OCI-M1 (cell line): Measurements from ENCODE around the gene PTX3.

Experiments used
- DNase-seq: peaks from one replicate; lab custom pipeline; 2025; lab: John Stamatoyannopoulos, UW

Gene PTX3

DNA sequence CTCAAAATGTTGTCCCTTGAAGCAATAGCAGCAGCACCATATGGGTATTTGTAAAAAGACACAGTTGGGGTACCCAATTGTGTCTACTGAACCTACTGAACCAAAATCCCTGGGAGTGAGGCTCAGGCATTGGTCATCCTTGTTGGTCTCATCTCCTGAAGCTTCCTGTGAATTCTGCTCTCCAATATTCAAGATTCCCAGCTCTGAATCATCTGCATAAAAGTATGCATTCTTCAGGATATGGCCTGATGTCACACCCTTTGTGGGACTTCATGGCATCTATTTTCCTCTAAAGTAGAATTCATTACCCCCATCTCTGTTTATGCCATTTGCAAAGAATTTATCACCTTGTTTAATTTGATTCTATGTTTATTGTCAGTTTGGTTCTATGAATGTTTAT lies 13.3 kb upstream of the PTX3 start:
- no peak for DNase-seq

DNA sequence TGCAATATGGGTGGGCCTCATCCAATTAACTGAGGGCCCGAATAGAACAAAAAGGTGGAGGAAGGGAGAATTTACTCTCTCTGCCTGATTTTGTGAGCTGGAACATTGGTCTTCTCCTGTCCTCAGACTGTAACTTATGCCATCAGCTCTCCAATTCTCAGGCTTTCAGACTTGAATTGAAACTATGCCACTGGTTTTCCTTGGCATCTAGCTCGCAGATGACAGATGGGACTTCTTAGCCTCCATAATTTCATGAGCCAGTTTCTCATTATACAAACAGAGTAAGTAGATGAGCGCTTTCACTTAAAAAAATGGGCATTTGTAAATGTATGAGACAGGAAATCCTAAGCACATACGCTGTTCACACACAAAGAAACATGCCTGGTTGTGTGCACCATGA lies 8.7 kb upstream of the PTX3 start:
- DNase-seq = no peak

DNA sequence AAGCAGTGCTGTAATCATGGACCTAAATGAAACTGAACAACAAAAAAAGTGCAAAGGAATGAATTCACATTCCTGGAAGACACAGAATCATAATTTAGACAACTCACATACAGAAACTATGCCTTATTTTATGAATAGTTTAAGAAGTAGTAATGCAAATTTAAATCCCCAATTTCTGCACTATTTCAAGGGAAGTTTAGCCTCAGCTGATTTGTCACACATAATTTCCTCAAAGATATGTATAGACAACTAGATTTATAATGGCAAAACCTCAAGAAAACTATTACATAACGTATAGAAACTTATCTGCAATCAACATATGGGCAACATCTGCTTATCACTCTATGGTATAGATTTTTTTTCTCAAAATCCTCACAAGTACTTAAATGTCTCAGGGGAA lies 7.8 kb upstream of the PTX3 start:
- peak; percentile 66 for DNase-seq

DNA sequence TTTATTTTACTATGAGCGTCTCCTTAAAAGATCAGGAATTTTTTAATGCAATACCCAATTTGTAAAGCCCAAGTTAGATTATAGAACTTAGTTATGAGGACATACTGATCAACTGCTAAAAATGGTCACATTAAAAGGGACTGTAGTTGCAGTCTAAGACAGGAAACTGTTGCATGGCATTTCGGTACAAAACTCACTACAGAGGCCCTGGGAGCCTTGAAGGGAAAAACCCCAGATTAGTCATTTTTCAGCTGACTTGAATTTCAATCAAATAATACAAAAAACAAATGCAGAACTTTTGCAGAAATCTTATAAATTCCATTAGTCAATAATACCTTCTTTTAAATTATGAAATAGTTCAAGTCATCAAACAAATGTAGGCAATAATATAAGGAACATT lies 6.9 kb upstream of the PTX3 start:
- no peak for DNase-seq

DNA sequence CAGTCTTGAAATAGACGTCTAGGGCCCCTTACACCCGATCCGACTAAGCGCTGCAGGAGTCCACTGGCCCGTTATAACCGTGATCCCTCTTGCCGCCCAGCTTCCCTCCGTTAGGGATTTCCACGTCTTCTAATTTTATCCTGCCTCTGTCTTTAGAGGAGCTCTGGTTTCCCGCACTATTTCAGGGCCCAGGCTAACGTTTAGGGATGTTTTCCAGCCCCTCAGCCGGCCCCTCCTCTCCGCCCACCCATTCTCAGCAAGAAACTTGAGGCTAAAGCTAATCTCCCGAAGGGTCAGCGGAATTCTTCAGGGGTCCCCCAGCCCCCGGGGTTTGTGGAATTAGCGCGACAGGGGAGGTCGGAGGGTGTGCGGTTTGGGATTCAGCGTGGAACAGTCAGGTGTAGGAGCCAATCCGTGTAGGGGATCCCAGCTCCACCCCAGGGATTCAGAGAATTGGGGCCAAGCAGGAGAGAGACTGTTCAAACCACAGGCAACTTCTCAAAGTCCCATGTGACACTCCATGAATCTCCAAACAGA lies 1.6 kb downstream of the PTX3 start:
- DNase-seq = no peak

DNA sequence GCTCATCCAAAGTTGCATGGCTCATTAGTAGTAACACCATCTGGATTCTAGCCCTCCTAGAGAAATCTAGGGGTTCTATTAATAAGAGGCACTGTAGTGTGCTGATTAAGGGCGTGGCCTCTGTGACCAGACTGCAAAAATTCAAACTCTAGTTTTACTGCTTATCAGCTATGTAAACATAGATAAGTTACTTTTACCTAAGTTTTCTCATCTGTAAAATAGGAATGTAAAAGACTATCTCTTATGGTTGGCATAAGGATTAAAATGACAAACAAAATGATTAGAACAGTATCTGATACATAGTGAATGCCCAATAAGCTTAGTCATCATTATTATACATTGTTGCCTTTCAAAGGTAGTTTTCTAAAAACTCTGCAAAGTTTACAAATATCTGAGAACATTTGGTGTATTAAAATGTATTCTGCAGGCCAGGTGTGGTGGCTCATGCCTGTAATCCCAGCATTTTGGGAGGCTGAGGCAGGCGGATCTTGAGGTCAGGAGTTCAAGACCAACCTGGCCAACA lies 4.5 kb downstream of the PTX3 start:
- DNase-seq = no peak

DNA sequence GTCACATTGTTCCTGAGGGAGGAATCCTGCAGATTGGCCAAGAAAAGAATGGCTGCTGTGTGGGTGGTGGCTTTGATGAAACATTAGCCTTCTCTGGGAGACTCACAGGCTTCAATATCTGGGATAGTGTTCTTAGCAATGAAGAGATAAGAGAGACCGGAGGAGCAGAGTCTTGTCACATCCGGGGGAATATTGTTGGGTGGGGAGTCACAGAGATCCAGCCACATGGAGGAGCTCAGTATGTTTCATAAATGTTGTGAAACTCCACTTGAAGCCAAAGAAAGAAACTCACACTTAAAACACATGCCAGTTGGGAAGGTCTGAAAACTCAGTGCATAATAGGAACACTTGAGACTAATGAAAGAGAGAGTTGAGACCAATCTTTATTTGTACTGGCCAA lies 6.1 kb downstream of the PTX3 start:
- DNase-seq = peak; percentile 32

DNA sequence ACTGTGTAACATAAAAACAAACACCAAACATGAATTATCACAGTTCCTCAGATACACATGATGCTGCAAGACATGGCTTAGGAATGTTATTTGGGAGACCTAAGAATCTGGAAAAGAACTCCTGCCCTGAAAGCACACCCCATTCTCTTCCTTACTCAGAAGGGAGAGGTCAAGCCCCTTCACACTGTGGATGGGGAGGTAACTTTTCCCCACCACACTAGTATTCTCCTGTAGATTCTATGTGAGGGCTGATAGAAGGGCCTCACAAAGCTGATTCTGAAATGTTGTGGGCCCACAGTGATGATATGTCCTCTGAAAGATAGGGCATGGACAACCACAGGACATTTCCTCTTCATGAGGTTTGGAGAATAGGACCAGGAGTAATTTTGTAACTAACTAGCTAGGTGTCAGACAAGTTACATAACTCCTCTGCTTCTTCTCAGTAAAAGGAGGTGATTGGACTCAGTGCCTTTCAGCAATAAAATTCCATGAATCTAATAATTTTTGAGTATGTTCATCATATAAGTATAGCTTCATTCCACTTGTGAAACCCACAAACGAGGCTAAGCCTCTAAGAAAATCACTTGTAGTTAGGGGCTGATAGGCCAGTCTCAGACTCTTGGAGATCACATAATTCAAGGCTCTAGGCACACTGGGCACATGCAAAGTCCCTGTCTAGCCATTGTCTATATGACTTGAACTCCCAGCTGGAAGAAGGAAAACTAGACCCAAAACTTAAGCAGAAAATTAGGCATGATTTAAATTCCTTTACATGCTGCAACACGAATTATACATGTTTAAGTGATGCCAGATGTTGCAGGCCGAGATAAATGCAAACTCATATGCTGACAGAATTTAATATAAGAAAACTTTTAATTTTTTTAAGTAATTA lies 7.5 kb downstream of the PTX3 start:
- DNase-seq = peak; percentile 66

DNA sequence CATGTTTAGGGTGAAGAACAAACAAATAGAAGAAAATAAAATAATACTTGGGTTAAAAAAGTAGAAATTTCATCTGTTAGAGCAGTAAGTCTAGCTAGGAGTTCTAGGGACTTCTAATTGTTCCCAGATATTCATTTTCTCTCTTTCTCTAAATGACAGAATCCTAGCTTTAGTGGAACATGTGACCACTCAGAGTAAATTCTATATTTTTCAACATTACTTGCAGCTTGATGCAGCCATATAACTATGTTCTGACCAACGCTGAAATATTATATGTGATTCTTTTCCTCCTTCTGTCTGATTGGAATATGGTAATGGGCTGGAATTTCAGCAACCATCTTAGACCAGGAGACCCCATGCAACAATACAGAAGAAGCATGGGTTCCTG lies 8.1 kb downstream of the PTX3 start:
- no peak for DNase-seq

DNA sequence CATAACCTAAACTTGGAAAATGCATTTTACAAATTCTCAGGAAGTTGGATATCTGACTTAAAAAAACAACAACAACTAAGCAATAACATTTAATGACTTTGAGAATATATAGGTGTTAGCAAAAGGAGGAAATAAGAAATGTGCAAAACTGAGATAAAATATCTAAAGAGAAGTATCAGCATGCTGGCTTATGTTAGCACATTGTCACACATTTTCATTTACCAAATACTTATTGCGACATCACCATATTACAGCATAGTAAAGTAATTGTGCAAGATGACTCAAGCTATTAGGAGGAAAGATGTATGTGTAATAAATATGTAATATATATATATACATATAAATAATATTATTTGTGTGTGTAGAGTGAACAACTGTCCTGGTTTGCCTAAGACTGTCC lies 9.2 kb downstream of the PTX3 start:
- DNase-seq = peak; percentile 83

DNA sequence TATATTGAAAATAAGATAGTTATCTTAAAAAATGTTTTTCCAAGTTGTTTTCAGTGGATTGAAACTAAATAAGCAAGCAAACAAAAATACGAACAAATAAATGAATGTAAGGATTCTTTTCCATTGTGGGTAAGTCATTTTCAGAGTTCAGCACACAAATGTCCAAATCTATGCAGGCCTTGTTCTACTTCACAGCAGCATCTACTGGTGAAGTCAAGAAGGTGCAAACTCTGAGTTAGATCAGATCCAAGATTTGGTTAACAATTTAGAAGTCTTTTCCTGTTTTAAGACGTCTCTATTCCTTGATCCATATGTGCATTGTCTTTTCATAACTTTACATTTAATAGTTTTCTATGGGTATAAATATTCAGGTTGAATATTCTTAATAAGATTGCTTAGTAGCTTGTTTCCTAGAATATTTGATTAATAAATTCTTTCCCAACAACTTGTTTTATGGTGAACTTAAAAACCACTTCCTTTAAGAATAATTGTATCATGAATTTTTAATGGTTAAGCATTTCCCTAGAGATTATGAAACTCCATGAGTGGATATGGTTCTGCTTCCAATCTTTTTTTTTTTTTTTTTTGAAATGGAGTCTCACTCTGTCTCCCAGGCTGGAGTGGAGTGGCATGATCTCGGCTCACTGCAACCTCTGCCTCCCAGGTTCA lies 10.5 kb downstream of the PTX3 start:
- DNase-seq = peak; percentile 68

DNA sequence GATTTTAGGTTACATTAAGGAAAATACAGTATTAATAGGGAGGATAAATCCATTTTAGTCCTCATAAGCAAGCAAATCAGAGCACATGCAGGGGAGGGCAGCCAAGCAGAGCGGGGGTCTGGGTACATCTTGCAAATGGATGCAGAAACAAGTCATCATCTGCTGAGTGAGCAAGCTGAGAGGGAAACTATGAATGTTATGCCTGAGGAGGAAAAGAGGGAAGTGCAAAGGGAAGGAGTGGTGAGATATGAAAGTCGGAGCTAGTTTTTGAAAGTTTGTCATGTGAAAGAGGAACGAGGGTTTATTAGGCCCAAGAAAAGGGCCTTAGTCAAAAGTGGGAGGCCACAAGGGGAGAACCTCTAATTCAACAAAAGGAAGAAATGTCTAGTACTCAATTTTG lies 15.4 kb downstream of the PTX3 start:
- peak; percentile 59 for DNase-seq

DNA sequence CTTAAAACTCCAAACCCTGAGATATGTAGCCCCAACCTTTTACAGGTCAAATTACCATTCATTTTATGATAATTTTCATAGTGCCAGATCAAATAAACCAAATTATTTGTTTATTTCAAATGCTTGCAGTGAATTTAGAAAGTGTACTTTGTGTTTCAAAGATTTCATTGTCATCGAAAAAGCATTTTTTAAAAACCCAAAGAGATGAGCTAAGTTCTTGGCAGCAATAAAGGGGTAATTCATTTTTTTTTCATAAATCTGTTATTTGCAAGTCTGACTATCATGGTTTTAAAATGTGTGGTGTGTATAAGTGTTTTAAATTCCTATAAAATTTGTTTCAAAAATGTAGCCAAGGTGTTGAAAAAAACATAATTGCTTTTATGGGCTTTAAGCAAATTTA lies 17.2 kb downstream of the PTX3 start:
- DNase-seq = no peak

DNA sequence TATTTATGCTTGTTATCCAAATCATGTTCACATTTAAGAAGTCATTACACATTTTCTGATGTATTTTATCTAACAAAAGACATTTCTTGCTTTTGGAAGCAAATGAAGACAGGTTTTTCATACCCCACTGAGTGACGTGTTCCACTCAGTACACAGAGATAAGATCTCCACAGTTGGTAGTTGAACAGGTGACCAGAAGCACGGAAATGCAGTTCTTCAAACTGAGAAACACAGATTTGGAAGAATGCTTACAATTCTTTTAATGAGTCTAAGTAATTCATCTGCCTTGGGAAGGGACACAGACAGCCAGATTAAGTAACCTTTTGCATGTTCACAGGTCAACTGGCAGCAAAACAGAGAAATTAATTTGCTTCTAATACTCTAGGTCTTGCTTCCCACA lies 23.1 kb downstream of the PTX3 start:
- no peak for DNase-seq

DNA sequence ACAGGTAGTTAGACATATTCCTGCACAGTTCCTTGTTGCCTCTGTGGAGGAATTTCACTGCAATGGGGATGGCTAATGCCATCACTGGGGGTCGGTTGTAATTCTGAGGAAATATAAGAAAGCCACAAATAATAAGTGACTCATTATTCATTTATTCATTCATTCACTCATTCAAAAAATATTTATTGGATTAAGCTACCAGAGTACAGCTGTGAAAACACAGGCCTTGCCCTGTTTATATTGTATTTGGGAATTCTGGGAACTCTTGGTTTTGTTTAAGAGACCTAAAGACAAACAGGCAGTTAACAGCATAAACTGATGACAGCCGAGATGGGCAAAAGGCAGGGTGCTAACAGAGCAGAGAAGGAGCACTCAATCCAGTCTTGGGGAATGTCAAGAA lies 23.6 kb downstream of the PTX3 start:
- no peak for DNase-seq

DNA sequence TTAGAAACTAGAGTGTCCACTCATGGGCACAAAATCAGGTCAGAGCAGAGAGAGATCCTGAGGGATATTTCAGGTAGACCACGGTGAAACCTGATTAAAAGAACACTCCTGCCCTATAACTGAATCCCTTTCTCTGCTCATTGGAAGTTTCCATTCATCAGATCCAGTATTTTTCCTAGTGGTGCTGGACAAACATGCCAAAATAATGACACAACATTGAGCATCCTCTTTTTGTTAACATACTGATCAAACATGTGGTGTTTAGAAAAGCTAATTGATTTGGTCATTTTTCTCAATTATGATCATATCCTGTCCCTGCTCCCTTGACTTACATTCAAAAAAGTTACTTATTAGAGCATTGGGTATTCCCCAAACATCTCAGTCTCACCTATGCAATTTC lies 27.2 kb downstream of the PTX3 start:
- no peak for DNase-seq

DNA sequence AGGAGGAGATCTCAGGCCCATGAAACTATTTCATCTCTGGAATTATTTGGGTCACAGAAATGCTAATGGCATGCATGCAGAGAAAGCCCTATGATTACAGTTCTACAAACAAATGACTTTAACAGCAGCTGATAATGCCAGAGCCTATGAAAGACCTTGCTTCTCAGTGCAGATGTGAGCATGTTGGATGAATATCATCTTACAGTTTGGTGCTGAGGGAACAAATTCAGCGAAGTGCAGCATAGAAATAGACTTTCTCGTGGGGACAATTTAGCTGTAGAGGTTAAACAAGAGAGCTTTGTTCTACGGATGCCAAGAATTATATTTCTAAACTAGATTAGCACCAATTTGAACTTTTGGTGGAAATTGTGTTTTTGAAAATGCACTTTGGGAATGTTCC lies 27.7 kb downstream of the PTX3 start:
- DNase-seq = no peak

DNA sequence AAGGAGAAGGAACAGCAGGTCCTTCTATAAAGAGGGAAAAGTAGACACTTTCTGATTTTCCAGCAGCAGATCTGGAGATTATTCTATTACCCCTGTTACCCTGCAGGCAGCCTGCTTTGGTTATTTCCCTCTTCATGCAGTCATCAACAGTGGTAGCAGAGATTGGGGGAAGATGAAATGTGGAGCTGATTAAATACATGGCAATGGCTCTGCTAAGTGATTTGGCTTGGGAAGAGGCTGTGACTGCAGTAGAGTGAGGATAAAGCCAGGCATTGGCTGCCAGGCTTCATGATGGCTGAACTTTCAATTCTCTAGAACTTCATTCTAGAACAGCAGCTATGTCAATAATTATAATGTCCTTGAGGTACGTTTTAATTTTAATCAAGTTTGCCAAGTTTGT lies 29.1 kb downstream of the PTX3 start:
- no peak for DNase-seq

DNA sequence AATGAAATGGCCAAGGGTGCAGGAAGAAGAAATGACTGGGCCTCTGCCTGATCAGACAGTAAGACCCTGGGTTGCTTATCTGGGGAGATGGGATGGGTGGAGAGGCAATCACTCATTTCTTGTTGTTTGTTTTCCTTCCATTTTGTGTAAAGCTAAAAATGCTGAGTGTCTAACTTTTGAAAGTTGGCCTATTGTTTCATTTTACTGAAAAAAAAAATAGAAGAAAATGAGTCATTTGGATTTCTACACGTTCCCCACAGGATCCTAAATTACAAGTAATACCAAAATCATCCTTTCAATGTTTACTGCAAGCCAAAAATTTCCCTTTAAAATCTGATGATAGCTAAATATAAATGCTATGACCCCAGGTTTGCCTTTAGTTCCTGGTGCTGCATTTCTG lies 30.6 kb downstream of the PTX3 start:
- DNase-seq = no peak

DNA sequence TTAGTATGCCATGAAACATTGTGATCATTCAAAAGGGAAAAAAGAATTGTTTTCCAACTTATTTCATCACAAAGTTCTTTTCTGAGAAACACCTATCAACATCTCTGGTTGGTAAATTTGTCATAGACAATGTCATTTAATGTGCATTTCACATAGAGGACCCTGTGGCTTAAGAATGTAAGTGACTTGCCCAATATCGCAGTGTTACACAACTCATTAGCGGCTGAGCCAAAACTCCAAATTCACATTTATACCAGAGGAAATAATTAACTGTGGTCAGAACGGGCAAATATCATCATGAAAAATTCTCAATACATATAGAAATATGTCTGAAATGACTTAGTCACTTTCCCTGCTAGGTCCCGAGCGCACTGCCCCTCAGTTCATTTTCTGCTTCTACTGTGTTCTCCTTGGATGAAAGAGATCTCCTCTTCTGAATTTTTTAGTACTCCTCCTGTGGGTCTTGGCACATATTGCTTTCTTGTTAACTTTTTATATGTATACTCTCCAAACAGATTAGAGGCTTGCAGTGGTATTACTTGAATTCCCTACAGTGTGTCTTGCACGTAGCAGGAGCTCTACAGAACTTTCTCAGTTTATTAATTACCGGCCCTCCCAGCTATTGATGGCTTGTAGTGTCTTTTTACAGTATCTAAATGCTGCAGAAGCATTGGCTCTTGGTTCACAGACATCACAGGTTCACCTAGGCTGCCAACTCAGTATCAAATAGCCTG lies 33.1 kb downstream of the PTX3 start:
- no peak for DNase-seq

DNA sequence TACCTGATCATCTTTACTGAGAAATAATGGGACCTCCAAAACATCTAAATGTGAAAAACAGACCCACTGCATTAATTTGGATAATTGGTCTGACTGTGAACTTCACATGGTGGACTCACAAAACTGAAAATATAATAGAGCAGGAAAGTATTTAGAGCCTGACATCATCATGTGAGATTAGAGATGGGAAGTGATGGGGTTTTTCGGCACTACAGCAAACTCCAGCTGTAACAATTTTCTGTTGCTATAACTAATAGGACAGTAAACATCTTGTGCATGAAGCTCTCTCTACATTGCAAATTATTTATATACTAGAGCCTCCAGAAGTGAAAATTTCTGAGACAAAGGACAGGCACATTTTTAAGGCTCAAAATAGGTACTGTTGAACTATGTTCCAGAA lies 34.4 kb downstream of the PTX3 start:
- no peak for DNase-seq

DNA sequence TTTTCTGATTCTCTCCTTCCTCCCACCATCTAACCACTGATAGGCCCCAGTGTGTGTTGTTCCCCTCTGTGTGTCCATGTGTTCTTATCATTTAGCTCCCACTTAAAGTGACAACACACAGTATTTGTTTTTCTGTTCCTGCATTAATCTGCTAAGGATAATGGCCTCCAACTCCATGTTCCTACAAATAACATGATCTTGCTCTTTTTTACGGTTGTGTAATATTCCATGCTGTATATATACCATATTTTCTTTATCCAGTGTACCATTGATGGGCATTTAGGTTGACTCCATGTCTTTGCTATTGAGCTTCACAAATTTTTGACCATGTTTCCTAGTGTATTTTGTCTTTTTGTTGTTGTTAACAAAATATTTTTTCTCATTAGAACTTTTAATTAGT lies 36.0 kb downstream of the PTX3 start:
- DNase-seq = no peak
